T follicular helper cell (primary cell): ENCODE measurements around the gene KCTD11.

Source experiments
- DNase-seq: peaks from one replicate; pipeline ENCODE4 v3.0.0-alpha.2; 2020; ENCODE audit warnings: low read depth

The KCTD11 gene

GRCh38 chr17:7379134-7379533 lies 27.2 kb downstream of the KCTD11 start:
- DNase-seq: no peak

- DNase-seq: no peak
Observed at GRCh38 chr17:7380321-7380720, 28.4 kb downstream of the KCTD11 start.

- DNase-seq: no peak
Observed at GRCh38 chr17:7380855-7381683, 29.1 kb downstream of the KCTD11 start, which contains the start of gene TNK1. Gene TNK1, plus strand, starts transcription at chr17:7381089. Its CDS starts 1,838 bp downstream, at chr17:7382927.

GRCh38 chr17:7382901-7383300 lies 30.9 kb downstream of the KCTD11 start:
- DNase-seq: no peak

- DNase-seq: no peak
Observed at GRCh38 chr17:7383371-7383741, 31.4 kb downstream of the KCTD11 start.

- DNase-seq: peak; percentile 70
Observed at GRCh38 chr17:7383742-7384488, 32.0 kb downstream of the KCTD11 start.

- DNase-seq: no peak
Observed at GRCh38 chr17:7384489-7385081, 32.6 kb downstream of the KCTD11 start.

GRCh38 chr17:7388856-7389255 lies 36.9 kb downstream of the KCTD11 start:
- no peak for DNase-seq

GRCh38 chr17:7389924-7390910 lies 38.3 kb downstream of the KCTD11 start:
- DNase-seq: no peak

- DNase-seq: no peak
Observed at GRCh38 chr17:7391307-7391706, 39.3 kb downstream of the KCTD11 start.

- no peak for DNase-seq
Observed at GRCh38 chr17:7392696-7393612, 41.0 kb downstream of the KCTD11 start.

GRCh38 chr17:7393613-7394451 lies 41.9 kb downstream of the KCTD11 start:
- DNase-seq: peak; percentile 59

GRCh38 chr17:7394452-7395191 lies 42.7 kb downstream of the KCTD11 start, which contains the start of gene PLSCR3:
Gene PLSCR3, minus strand, starts transcription at chr17:7394525. Its CDS starts 415 bp downstream, at chr17:7394110.
- DNase-seq: peak; percentile 72

GRCh38 chr17:7396147-7396546 lies 44.2 kb downstream of the KCTD11 start:
- no peak for DNase-seq

GRCh38 chr17:7398612-7399011 lies 46.6 kb downstream of the KCTD11 start:
- no peak for DNase-seq

- DNase-seq: peak; percentile 12
Observed at GRCh38 chr17:7403043-7403726, 51.2 kb downstream of the KCTD11 start.

GRCh38 chr17:7403727-7403976 lies 51.7 kb downstream of the KCTD11 start:
- no peak for DNase-seq

GRCh38 chr17:7403977-7404736 lies 52.2 kb downstream of the KCTD11 start, which contains the start of gene TMEM256:
Gene TMEM256, minus strand, starts transcription at chr17:7404097. Its CDS starts 13 bp downstream, at chr17:7404084.
- DNase-seq: peak; percentile 95
